ENCODE data around the gene ARVCF. TPM values are rescaled to one million over a fixed set of nuclear protein-coding genes. Genes with fewer than 3 reads are reported as not detected.

Gene ARVCF
- total RNA-seq, 1 experiment from 2014 or later = 8.2 TPM

DNA sequence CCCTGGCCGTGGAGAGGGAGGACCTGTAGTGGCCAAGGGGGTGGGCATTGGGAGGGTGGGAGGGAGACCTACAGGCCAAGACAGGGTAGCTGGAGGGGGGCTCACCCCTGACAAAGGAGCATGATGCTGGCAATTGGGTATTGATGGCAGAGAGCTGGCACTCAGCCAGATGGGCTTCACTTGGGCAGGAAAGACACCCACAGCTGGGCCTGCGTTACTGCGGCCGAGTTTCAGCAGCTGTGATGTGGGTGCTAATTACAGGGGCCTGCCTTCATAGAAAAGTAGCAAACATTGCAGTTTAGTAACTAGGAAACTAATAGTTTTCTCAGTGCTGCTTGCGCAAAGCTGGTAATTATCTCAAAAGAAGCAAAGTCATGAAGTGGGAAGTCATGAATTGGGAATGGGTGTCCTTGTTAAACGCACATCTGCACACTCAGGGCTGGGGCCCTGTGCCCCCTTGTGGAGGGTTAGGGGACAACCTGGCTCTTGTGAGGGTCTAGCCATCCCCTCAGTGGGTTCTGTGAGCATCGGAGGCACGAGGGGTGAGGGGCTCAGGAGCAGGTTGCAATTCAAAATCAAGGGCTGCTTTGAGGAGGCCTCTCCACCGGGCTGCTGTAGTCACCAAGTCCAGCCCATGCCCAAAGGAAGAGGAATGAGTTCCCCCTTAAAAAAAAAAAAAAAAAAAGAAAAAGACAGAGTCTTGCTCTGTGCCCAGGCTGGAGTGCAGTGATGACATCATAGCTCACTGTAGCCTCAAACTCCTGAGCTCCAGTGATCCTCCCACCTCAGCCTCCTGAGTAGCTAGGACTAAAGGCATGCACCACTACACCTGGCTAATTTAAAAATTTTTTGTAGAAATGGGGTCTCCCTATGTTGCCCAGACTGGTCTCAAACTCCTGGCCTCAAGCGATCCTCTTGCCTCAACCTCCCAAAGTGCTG is 50.6 kb downstream of the ARVCF start:
- Histone ChIP-seq H3K9me3 (ENCODE audit: control insufficient read depth, insufficient read depth, low read depth, low read length) (no peaks in the 10 kb centered on the region), H3K4me3 (ENCODE audit: low read depth in 2 of 2, low read length in 2 of 2) (no peak overlapping the region), H3K27ac (ENCODE audit: low read length) (no peak overlapping the region), H3K4me1 (ENCODE audit: control insufficient read depth, insufficient read depth, low read length) (no peaks in the 10 kb centered on the region), H3K27me3 (ENCODE audit: control insufficient read depth, insufficient read depth, low read length) (no peaks in the 10 kb centered on the region), H3K36me3 (ENCODE audit: control insufficient read depth, insufficient read depth, low read length) (no peaks in the 10 kb centered on the region)
- intact Hi-C loops (cut with micrococcal nuclease; ENCODE audit: unreplicated experiment) = no loop called here
- ChIA-PET POLR2A (interaction anchor here (0.6 to 0.7 kb wide), 2 partner anchors 106 to 792 kb away, joined by 3 to 8 read pairs; no protein-coding TSS in a partner anchor), CTCF (interaction anchor here (0.7 kb wide), 1 partner anchor 142 kb away, joined by 3 read pairs; no protein-coding TSS in a partner anchor)
- BruUV-seq (replicated peaks) = no TSS peak
- ATAC-seq = no peak
- DNase-seq (ENCODE audit: low read depth, low spot score) = no peak
- in situ Hi-C loops (cut with HindIII; ENCODE audit: low pct_unique_long_range_greater_than_20kb, low sequenced_read_pairs) = no loop called here
- no peak for TF ChIP-seq SIN3A (IDR thresholded peaks at IDR 0.05; ENCODE audit: borderline replicate concordance, insufficient read depth, low read depth, low read length)
- TF ChIP-seq, protein P1, sequence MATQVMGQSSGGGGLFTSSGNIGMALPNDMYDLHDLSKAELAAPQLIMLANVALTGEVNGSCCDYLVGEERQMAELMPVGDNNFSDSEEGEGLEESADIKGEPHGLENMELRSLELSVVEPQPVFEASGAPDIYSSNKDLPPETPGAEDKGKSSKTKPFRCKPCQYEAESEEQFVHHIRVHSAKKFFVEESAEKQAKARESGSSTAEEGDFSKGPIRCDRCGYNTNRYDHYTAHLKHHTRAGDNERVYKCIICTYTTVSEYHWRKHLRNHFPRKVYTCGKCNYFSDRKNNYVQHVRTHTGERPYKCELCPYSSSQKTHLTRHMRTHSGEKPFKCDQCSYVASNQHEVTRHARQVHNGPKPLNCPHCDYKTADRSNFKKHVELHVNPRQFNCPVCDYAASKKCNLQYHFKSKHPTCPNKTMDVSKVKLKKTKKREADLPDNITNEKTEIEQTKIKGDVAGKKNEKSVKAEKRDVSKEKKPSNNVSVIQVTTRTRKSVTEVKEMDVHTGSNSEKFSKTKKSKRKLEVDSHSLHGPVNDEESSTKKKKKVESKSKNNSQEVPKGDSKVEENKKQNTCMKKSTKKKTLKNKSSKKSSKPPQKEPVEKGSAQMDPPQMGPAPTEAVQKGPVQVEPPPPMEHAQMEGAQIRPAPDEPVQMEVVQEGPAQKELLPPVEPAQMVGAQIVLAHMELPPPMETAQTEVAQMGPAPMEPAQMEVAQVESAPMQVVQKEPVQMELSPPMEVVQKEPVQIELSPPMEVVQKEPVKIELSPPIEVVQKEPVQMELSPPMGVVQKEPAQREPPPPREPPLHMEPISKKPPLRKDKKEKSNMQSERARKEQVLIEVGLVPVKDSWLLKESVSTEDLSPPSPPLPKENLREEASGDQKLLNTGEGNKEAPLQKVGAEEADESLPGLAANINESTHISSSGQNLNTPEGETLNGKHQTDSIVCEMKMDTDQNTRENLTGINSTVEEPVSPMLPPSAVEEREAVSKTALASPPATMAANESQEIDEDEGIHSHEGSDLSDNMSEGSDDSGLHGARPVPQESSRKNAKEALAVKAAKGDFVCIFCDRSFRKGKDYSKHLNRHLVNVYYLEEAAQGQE (IDR thresholded peaks at IDR 0.05; ENCODE audit: insufficient read depth in 1 of 2, low read depth in 2 of 2, low read length in 1 of 2) = no peak
- TF ChIP-seq, protein P2, sequence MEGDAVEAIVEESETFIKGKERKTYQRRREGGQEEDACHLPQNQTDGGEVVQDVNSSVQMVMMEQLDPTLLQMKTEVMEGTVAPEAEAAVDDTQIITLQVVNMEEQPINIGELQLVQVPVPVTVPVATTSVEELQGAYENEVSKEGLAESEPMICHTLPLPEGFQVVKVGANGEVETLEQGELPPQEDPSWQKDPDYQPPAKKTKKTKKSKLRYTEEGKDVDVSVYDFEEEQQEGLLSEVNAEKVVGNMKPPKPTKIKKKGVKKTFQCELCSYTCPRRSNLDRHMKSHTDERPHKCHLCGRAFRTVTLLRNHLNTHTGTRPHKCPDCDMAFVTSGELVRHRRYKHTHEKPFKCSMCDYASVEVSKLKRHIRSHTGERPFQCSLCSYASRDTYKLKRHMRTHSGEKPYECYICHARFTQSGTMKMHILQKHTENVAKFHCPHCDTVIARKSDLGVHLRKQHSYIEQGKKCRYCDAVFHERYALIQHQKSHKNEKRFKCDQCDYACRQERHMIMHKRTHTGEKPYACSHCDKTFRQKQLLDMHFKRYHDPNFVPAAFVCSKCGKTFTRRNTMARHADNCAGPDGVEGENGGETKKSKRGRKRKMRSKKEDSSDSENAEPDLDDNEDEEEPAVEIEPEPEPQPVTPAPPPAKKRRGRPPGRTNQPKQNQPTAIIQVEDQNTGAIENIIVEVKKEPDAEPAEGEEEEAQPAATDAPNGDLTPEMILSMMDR (IDR thresholded peaks at IDR 0.05) = peak; percentile 49

DNA sequence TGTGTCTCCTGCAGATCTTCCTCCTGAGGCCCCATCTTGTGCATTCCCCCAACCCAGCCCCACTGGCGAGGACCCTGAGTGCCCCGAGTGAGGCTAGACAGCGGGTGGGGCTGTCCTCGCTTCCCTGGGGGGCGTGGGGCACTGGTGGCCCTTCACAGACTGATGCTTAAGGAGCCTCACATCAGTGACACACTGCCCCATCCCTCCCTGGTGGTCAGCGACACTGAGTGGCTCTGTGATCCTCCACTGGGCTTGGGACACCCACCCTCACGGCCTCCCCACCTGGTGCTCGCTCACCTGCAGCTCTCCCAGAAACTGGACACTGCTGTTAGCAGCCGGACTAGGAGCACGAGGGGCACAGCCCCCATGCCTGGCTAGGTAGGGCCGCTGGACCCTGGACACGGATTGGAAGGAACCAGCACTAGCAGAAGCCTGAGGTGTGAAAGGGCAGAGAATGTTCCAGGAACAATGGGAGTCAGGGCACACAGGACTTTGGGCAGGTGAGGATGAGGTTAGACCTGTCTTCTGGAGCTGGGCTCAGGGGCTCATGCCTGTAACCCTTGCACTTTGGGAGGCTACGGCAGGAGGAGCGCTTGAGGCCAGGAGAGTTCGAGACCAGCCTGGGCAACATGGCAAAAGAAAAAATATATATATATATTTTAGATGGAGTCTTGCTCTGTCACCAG is 51.8 kb downstream of the ARVCF start:
- TF ChIP-seq, protein P1 (IDR thresholded peaks at IDR 0.05; ENCODE audit: insufficient read depth in 1 of 2, low read depth in 2 of 2, low read length in 1 of 2) = no peak
- TF ChIP-seq SIN3A (IDR thresholded peaks at IDR 0.05; ENCODE audit: borderline replicate concordance, insufficient read depth, low read depth, low read length) (no peak), POLR2AphosphoS5 (IDR thresholded peaks at IDR 0.05; ENCODE audit: low read depth, low read length) (no peak), TCF7L2 (IDR thresholded peaks at IDR 0.05; ENCODE audit: low read depth, low read length) (no peak)
- TF ChIP-seq, protein P2 (IDR thresholded peaks at IDR 0.05) = no peak
- ChIA-PET POLR2A (interaction anchor here (0.6 kb wide), 1 partner anchor 11 kb away, joined by 3 read pairs; no protein-coding TSS in a partner anchor), CTCF (no interaction called here)
- Histone ChIP-seq H3K9me3 (ENCODE audit: control insufficient read depth, insufficient read depth, low read depth, low read length) (no peaks in the 10 kb centered on the region), H3K36me3 (ENCODE audit: control insufficient read depth, insufficient read depth, low read length) (no peaks in the 10 kb centered on the region), H3K4me1 (ENCODE audit: control insufficient read depth, insufficient read depth, low read length) (peaks cover 2% of the 10 kb centered on the region), H3K27me3 (ENCODE audit: control insufficient read depth, insufficient read depth, low read length) (no peaks in the 10 kb centered on the region), H3K27ac (ENCODE audit: low read length) (no peak overlapping the region), H3K4me3 (ENCODE audit: low read depth in 2 of 2, low read length in 2 of 2) (no peak overlapping the region)
- no peak for ATAC-seq
- intact Hi-C loops (cut with micrococcal nuclease; ENCODE audit: unreplicated experiment) = no loop called here
- in situ Hi-C loops (cut with HindIII; ENCODE audit: low pct_unique_long_range_greater_than_20kb, low sequenced_read_pairs) = no loop called here
- no peak for DNase-seq (ENCODE audit: low read depth, low spot score)
- no TSS peak for BruUV-seq (replicated peaks)

Measured in Panc1 (cell line).